Measurements from ENCODE around the gene TTC29. TPM values are rescaled to one million over a fixed set of nuclear protein-coding genes. Genes with fewer than 3 reads are reported as not detected.

The TTC29 gene
- total RNA-seq, 2 experiments from 2014 or later: not detected

GRCh38 chr4:146972036-146972435, 26.4 kb upstream of the TTC29 start:
- Histone ChIP-seq H3K4me2 (ENCODE audit: low read length) (no peak overlapping the region), H3K79me2 (ENCODE audit: insufficient read depth, low read depth, low read length) (no peaks in the 10 kb centered on the region), H3K4me3 (ENCODE audit: low read depth, low read length, poor library complexity, severe bottlenecking) (no peak overlapping the region), H4K20me1 (ENCODE audit: insufficient read depth, low read length) (no peaks in the 10 kb centered on the region), H2AFZ (ENCODE audit: low read length) (no peak overlapping the region), H3K9me3 (ENCODE audit: low read length) (no peaks in the 10 kb centered on the region), H3K36me3 (ENCODE audit: insufficient read depth, low read length) (no peaks in the 10 kb centered on the region), H3K9me2 (ENCODE audit: insufficient read depth, low read length) (no peaks in the 10 kb centered on the region), H3K4me1 (ENCODE audit: insufficient read depth, low read length, poor library complexity, severe bottlenecking) (no peaks in the 10 kb centered on the region), H3K27ac (ENCODE audit: low read depth, low read length, poor library complexity, severe bottlenecking) (no peak overlapping the region)
- CTCF ChIA-PET (ENCODE audit: unreplicated experiment): no interaction called here
- no TSS peak for BruUV-seq (replicated peaks)
- intact Hi-C loops (cut with micrococcal nuclease; ENCODE audit: unreplicated experiment): no loop called here
- DNase-seq (ENCODE audit: low spot score): no peak
- TF ChIP-seq CTCF (conservative IDR thresholded peaks at IDR 0.05; ENCODE audit: low read length) (no peak), EZH2phosphoT487 (IDR thresholded peaks at IDR 0.05; ENCODE audit: borderline replicate concordance, low read depth, low read length) (no peak)
- POLR2A ChIA-PET: no interaction called here

- Histone ChIP-seq H3K36me3 (ENCODE audit: insufficient read depth, low read length) (no peaks in the 10 kb centered on the region), H3K79me2 (ENCODE audit: insufficient read depth, low read depth, low read length) (no peaks in the 10 kb centered on the region), H3K9me2 (ENCODE audit: insufficient read depth, low read length) (no peaks in the 10 kb centered on the region), H4K20me1 (ENCODE audit: insufficient read depth, low read length) (no peaks in the 10 kb centered on the region), H3K4me1 (ENCODE audit: insufficient read depth, low read length, poor library complexity, severe bottlenecking) (no peaks in the 10 kb centered on the region), H3K27ac (ENCODE audit: low read depth, low read length, poor library complexity, severe bottlenecking) (no peak overlapping the region), H2AFZ (ENCODE audit: low read length) (no peak overlapping the region), H3K4me2 (ENCODE audit: low read length) (no peak overlapping the region), H3K4me3 (ENCODE audit: low read depth, low read length, poor library complexity, severe bottlenecking) (no peak overlapping the region), H3K9me3 (ENCODE audit: low read length) (no peaks in the 10 kb centered on the region)
- POLR2A ChIA-PET: no interaction called here
- no TSS peak for BruUV-seq (replicated peaks)
- TF ChIP-seq EZH2phosphoT487 (IDR thresholded peaks at IDR 0.05; ENCODE audit: borderline replicate concordance, low read depth, low read length) (no peak), CTCF (conservative IDR thresholded peaks at IDR 0.05; ENCODE audit: low read length) (no peak)
- CTCF ChIA-PET (ENCODE audit: unreplicated experiment): no interaction called here
- intact Hi-C loops (cut with micrococcal nuclease; ENCODE audit: unreplicated experiment): no loop called here
- DNase-seq (ENCODE audit: low spot score): no peak
Measured at GRCh38 chr4:146969126-146969525, 23.5 kb upstream of the TTC29 start.

GRCh38 chr4:146960634-146961033, 15.0 kb upstream of the TTC29 start:
- H3K79me2 ChIP-seq (ENCODE audit: insufficient read depth, low read depth, low read length): no peaks in the 10 kb centered on the region
- ChIA-PET POLR2A (interaction anchor here (1.0 kb wide), 1 partner anchor 19 kb away, joined by 3 read pairs; no protein-coding TSS in a partner anchor), CTCF (ENCODE audit: unreplicated experiment) (no interaction called here)
- no peak overlapping the region for H3K4me2 ChIP-seq (ENCODE audit: low read length)
- no peak overlapping the region for H3K27ac ChIP-seq (ENCODE audit: low read depth, low read length, poor library complexity, severe bottlenecking)
- BruUV-seq (replicated peaks): no TSS peak
- no peak for DNase-seq (ENCODE audit: low spot score)
- H3K4me3 ChIP-seq (ENCODE audit: low read depth, low read length, poor library complexity, severe bottlenecking): no peak overlapping the region
- H4K20me1 ChIP-seq (ENCODE audit: insufficient read depth, low read length): no peaks in the 10 kb centered on the region
- H2AFZ ChIP-seq (ENCODE audit: low read length): no peak overlapping the region
- TF ChIP-seq EZH2phosphoT487 (IDR thresholded peaks at IDR 0.05; ENCODE audit: borderline replicate concordance, low read depth, low read length): no peak
- no peak for TF ChIP-seq CTCF (conservative IDR thresholded peaks at IDR 0.05; ENCODE audit: low read length)
- H3K9me2 ChIP-seq (ENCODE audit: insufficient read depth, low read length): no peaks in the 10 kb centered on the region
- intact Hi-C loops (cut with micrococcal nuclease; ENCODE audit: unreplicated experiment): no loop called here
- no peaks in the 10 kb centered on the region for H3K36me3 ChIP-seq (ENCODE audit: insufficient read depth, low read length)
- H3K9me3 ChIP-seq (ENCODE audit: low read length): no peaks in the 10 kb centered on the region
- H3K4me1 ChIP-seq (ENCODE audit: insufficient read depth, low read length, poor library complexity, severe bottlenecking): no peaks in the 10 kb centered on the region
